Right ventricle myocardium inferior (tissue), 1 donor: ENCODE measurements around the gene OR11H12. TPM values are rescaled to one million over a fixed set of nuclear protein-coding genes. Genes with fewer than 3 reads are reported as not detected.
A peak's percentile ranks its signal among the peaks of the same experiment; 100 is the strongest.
"Not testable (repeated sequence)": the region's sequence is repeated elsewhere in the genome, so short reads cannot be mapped to it uniquely, and the experiment has no call there.

ENCODE experiments used
- ATAC-seq: fragments of 200-7000 bp; cut with Tn5 transposase; one replicate; pipeline ENCODE4 v1.9.1; 2020; ENCODE audit warnings: mild to moderate bottlenecking, moderate library complexity
- DNase-seq: peaks from one replicate; pipeline ENCODE4 v3.0.0; 2021; ENCODE audit errors: missing footprints
- intact Hi-C: fragments of 100-400 bp; cut with DNase I; formaldehyde crosslinking; loops from one replicate; pipeline ENCODE4 v1.11.0; 2022
- long read RNA-seq: library from polyadenylated mRNA; unstranded; transcript quantifications from one replicate; pipeline ENCODE4 v2.0.0, GENCODE V29; 2021
- total RNA-seq: library from RNA; stranded (reverse); fragmentation: NEBNext Ultra II Directional; extraction: Animal tissue kit (Norgen Biotek cat#: 25700); gene quantifications from one replicate; pipeline ENCODE4 v1.2.1, GENCODE V29; 2021
- donor health status: DM: no; HTN: yes; CAD: no; lungs with severe emphysema.

The OR11H12 gene
- total RNA-seq, result not detected
- long read RNA-seq, result 0 reads

DNA sequence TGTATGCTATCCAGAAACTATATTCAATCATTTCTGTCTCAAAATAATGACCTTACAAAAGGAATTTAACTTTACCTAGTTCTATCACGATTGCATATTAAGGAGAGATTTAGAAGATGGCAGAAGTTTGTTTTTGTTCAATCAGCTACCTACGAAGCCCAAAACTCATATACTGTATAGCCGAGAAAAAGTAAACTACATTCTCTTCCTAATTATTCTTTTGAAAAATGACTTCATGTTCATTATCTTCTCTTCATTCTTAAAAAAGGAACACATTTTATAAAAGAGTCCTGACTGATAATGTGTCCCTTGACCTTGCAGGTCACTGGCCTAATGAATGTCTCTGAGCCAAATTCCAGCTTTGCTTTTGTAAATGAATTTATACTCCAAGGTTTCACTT, at the start of gene OR11H12:
OR11H12 (plus strand) TSS at position 301 of the 400 bp plus-strand sequence; CDS start at position 301, 0 bp downstream.
- ATAC-seq, intact Hi-C loops: not testable (repeated sequence)

GRCh38 chr14:18582908-18583307, 18.0 kb upstream of the OR11H12 start:
- ATAC-seq, intact Hi-C loops: not testable (repeated sequence)

More for the DNA sequence above, at the start of gene OR11H12:
- not testable (repeated sequence) for DNase-seq

GRCh38 chr14:18626610-18627213, 25.8 kb downstream of the OR11H12 start:
- DNase-seq, result not testable (repeated sequence)

More at GRCh38 chr14:18582908-18583307, 18.0 kb upstream of the OR11H12 start:
- not testable (repeated sequence) for DNase-seq

DNA sequence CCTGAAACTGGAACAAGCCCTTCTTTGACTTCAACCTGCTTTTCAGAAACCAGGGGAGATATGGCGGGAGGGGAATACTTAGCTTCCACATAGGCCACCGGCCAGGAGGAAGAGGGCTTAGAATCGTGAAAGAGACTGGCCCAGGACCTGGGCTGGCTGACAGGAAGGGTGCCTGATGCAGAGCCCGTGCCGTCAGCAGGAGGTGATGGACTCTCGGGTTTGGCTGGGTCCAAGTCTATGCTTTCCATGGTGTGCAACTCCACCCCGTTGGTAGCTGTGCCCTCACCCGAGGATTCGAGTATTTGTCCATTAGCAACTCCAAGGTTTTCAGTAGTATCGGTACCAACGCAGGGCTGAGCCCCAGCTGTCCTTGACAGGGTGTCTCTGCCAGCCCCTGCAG, 35.1 kb downstream of the OR11H12 start:
- ATAC-seq, DNase-seq, intact Hi-C loops: not testable (repeated sequence)

More at GRCh38 chr14:18626610-18627213, 25.8 kb downstream of the OR11H12 start:
- ATAC-seq, intact Hi-C loops: not testable (repeated sequence)

DNA sequence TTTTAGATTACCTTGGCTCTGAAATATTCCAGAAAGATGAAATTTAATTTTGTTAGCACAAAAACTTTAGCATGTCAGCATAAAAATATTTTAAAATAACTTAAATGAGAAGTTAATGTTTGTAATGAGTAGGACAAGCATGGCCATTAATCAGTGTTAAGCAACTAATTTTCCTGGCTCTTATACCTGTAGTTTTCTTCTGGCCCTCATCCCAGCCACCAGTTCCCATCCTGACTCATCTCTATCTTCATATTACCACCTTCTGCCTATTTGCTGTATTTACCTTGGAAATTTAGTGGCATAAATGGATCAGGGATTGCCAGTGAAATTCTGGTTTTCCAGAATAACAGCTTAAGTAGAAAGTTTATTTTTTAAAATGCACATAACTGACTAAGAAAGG, 37.1 kb downstream of the OR11H12 start:
- ATAC-seq, DNase-seq: not testable (repeated sequence)

GRCh38 chr14:18638785-18639184, 37.9 kb downstream of the OR11H12 start:
- peak; percentile 28 for ATAC-seq
- intact Hi-C loops, DNase-seq: not testable (repeated sequence)

More for the DNA sequence above, 37.1 kb downstream of the OR11H12 start:
- intact Hi-C loops, result not testable (repeated sequence)

DNA sequence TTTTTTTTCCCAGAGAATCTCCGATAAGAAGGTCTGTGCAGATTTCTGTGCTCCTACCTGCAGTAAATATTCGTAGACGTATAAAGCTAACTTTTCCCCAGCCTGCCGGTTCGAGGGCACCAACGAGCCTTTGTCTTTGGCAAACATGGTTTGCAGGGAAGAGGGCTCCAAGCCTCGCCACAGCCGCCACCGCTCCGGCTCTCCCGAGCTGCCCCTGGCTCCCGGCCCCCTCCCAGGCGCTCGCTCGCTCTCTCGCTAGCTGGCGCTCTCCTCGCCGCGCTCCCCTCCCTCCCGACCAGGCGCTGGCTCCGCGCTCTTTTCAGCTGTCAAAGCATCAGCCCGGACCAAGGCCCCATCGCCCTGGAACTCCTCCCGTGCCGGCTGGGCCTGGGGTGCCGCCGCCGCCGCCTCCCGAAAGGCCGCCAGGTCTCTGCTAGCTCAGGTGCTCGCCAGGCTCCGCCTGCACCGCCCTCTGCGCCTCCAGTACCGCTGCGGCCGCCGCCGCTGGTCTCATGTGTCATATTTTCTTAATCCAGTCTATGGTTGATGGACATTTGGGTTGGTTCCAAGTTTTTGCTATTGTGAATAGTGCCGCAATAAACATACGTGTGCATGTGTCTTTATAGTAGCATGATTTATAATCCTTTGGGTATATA, 45.3 kb downstream of the OR11H12 start:
- ATAC-seq, DNase-seq, intact Hi-C loops: not testable (repeated sequence)
